COLO829 (cell line): ENCODE data around the gene FGD6.
"Not testable (repeated sequence)": the region's sequence is repeated elsewhere in the genome, so short reads cannot be mapped to it uniquely, and the experiment has no call there.

Experiments used
- DNase-seq: peaks from one replicate; pipeline ENCODE4 v3.0.0; 2012; ENCODE audit warnings: low spot score

The FGD6 gene

DNA sequence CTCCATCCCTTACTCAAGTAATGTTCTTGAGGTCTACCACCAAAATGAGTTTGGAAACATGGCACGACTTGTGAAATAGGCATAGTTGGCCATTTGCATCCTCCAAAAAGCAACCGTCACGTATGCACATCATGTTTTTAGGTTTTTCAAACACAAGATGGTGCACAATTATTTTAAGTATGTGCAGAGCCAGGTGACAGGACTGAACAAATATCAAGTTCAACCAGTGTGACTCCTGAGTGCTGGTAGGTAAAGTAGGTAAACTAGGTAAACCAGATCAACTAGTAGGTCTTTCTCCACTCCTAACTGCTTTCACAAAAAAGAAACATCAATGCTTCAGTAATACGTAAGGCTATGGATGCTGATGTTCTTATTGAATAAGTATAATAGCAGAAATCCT is 39.1 kb downstream of the FGD6 start:
- no peak for DNase-seq

DNA sequence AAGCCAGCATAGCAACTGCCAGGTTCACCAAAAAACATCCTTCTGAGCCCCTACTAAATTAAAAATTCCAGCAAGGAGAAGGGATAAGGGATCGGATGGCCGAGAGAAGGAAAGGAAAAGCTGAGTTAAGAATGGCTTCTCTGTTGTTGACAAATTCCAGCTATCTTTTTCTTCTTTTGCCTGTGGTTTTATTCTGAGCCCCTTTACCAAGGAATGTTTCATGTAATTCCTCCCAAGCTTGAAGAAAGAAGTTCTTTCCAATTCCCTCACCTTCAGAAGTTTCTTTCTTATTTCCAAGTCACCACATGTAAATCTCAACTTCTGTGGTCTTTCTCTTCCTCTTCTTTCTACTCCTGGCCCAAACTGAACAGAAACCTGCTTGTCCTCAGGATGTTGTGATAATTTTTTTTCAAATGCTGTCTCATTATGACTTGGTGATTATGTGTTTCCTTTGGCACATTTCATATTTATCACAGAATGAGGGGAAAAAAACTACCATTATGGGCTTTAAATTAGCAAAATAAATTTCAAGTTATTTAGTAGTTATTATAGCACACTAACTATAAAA is 40.0 kb downstream of the FGD6 start:
- DNase-seq = no peak

DNA sequence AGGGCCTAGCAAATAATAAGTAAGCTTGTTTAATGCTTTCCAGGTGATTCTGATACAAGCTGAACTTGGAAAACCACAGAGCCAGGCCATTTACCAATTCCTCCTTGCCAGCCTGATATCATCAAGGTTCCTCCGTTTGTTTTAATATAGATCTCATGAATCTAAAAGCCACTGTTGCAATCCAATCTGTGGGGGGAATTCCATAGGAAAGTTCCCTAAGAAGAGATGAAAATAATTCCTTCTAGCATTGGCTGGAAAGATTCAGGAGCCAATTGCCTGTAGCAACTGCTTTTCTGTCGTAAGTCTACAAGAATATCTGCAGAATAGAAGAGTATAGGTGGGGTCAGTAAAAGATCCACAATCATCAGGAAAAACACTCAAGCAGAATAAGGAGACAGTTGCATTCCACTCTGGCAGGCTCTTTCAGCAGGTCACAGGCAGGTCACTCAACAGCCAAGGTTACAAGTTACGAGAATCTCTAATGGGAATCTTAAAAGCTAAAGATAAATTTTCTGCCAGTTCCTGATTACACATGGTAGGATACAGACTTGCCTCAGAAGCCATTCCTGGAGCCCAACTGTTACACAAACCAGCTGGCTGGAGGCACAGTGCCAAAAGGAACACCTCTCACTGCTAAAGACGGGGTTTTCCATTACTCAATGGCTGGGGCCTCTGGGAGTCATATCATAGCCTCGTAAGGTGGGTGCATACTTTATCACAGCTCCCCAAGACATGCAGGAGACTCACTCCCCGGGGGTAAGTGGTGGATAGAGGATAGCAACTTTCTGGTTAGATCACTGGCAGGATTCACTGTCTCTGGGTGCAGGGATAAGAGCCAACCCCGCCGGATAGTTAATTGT is 43.6 kb downstream of the FGD6 start:
- DNase-seq = no peak

DNA sequence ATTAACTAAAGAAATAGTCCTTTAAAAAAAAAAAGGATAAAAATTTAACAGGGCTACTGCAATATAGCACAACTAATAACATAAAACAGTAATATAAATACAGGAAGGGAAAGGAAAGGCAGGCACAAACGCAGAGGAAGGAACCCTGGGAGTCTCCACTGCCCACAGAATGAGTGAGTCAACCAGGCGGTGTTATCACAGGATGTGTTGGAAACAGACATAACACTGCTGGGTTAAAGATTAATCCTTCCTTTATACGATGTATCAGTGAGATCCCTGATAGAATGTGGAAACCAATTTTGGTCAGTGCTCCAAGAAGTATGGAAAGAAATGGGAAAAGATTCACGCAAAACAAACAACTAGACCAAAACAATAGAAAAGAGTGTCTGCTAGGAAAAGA is 47.9 kb downstream of the FGD6 start:
- peak; percentile 3 for DNase-seq

DNA sequence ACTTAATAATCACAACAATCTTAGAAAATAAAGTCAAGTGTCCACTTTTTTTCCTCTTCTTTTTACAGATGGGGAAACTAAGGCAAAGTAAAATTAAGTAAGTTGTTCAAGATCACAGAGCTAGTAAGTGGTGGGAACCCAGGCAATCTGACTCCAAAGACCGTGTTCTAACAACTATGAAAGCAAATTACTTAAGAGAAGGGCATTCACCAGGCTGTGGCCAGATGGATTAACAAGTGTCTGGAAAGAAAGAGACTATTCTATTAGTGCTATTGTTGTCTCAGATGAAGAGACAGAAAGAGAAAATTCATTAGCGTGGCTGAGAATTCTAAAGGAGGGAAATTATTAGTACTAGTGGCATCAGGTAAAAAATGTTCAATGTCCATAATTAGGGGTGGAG is 48.5 kb downstream of the FGD6 start:
- DNase-seq = no peak

DNA sequence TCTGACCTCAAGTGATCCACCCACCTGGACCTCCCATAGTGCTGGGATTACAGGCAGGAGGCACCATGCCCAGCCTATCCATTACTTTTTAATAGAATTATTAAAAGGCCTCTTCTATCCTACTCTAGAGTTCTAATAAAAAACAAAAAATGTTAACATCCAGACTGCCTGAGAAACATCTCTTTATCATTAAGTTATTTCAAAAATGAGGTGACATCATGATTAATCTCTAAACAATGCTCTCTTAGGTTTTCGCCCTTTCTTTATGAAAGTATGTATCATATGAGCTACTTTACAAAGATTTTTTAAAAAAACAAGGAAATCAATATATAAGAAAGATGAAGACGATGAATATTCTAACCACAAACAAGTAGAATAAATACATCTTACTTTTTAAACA is 52.6 kb downstream of the FGD6 start:
- no peak for DNase-seq

DNA sequence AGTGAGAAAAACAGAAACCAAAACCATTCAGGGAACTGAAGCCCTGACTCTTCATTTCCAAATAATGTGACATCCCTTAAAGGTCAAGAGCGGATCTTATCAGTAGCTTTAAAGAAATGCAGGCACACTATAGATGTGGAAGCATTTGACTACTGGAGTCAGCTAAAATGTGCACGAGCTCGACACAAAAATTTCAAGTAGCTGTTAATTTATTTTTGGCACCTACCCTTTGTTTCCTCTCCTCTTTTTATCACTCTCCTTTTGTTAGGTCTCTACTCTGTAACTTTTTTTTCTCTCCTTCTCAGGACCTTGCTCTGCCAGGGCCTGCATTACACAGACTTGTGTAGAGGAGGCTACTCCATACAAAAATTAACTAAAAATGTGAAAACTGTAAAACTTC is 58.3 kb downstream of the FGD6 start:
- no peak for DNase-seq

DNA sequence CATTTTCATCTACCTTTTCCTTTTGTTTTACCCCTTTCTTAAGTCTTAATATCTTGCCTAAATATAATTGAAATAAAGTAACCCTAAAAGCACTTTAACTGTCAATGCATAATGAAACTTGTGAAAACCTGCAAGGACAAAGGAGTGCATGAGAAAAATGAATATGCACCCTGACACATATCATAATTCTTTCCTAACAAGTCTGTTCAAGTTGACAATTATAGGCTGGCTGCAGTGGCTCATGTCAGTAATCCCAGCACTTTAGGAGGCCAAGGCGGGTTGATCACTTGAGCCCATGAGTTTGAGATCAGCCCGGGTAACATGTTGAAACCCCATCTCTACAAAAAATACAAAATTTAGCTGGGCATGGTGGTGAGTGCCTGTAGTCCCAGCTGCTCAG is 65.4 kb downstream of the FGD6 start:
- DNase-seq = no peak

DNA sequence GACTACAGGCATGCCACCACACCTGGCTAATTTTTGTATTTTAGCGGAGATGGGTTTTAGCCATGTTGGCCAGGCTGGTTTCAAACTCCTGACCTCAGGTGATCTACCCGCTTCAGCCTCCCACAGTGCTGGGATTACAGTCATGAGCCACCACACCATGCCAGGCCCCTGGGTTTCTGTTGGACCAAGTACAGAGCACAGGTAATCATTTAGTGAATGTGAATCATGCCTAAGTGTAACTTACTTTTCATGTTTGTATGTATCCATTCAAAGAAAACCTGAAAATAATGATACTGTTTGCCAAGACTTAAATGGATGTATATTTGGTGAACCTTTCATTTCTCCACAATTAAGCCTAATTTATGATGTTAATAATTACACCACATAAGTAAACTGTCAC is 65.9 kb downstream of the FGD6 start:
- no peak for DNase-seq

DNA sequence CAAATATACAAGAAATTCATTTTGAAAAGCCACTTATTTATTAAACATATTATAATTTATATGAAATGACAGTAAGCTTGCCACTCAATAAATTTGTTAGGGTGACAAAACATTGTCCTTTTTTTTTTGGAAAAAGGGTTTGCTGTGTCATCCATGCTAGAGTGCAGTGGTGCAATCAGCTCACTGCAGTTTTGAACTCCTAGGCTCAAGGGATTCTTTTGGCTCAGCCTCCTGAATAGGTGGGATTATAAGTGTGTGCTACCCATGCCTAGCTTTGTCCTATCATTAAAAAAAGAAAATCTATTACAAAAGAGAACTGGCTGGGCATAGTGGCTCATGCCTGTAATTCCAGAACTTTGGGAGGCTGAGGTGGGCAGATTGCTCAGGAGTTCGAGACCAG is 66.8 kb downstream of the FGD6 start:
- DNase-seq = no peak

DNA sequence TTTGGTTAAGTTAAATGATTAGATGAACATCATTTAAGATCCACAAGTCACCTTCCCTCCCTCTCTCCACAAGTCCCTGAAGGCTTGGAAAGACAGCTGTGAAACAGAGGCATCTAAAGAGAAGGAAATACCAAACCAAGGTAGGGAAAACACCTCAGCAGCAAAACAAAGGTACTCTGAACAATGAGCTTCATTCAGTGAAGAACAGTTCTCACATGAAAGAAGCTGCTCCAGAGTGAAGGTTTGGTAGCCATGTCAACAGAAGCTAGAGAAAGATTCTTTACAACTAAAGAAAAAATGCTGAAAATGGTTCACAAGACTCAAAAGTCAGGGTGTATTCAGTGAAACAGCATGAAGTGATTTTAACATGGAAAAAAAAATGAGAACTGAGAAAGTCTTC is 69.4 kb downstream of the FGD6 start:
- no peak for DNase-seq

DNA sequence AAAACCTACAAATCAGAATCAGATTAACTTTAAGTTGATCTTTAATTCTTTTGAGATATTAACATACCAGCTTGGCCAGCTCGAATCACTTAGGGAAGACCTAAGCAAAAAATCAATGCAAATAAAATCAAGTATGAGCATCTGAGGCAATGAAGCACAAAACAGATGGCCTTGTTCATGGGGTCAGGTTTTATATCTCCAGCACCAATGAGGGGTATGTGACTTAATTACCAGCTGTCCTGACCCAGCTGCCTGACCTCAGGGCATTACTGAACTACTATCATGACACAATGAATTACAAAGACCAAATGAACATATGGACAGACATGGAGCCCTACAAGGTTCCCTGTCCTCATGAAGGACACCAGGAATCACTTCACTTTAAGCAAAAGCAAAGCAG is 70.5 kb downstream of the FGD6 start:
- DNase-seq = no peak

DNA sequence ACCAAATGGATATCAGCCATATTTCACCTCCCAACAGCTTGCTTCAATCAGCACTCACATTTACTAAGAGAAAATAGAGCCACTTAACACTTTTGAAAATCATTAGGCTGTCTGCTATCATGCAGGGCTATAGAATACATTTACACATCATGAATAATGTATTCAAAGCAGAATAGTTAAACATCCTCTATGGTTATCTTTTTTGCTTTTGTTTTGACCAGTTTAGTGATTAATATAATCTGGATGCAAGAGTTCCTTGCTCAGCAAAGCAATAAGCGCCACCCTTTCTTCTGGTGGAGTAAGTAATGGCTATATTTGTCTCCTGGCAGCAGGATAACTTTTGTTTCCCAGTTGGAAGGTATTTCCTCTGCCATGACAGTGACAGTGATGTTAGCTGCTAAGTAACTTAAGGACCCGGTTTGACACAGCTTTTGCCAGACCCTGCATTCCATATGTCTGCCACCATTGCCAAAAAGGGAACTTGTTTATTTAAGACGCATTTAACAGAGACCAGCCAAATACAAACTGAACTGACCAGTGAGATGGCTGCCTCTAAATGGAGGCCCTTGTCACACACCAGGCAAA is 73.6 kb downstream of the FGD6 start:
- no peak for DNase-seq

DNA sequence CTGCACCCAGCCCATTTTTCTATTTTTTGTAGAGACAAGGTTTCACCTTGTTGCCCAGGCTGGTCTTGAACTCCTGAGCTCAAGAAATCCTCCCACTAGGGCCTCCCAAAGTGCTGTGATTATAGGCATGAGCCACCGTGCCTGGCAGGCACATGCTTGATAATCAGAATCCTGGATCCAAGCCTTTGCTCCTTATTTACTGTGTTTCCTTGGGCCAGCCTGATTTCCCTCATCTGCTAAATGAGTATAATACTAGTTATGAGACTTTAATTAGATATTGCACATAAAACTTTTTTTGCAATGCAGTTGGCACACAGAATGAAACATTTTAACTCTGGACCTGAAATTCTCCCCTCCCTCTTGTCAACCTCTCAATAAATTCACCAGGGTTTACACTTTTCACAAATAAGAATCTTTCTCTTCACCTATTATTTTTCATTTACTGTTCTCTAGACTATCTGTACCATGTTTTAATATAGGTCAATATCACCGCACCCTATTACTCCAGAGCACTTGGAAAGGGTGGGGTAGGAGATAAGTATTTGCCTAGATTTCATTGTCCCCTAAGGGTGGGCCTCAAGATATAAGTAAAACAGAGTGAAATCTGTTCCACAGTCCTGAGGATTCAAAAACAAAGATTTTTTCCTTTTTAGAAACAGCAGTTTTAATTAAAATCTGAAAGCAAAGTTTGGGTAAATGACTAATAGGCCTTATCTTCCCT is 74.7 kb downstream of the FGD6 start:
- DNase-seq = no peak

DNA sequence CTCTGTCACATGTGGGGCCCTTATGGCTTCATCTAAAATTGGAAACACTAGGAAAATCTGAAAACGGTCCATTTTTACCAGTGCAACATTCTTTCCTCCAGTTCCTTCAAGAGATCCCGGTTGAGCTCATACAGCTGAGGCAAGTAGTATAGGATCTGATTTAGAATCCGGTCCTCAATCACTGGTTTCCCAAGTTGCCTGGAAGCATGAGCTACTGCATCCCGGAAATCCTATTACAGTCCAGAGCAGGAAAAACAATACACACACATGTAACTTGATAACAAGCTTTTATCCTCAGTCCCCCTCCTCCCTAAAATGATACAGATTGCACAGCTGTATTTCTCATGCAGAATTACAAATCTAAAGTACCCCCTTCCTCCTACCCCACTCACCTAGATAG is 76.0 kb downstream of the FGD6 start:
- no peak for DNase-seq

DNA sequence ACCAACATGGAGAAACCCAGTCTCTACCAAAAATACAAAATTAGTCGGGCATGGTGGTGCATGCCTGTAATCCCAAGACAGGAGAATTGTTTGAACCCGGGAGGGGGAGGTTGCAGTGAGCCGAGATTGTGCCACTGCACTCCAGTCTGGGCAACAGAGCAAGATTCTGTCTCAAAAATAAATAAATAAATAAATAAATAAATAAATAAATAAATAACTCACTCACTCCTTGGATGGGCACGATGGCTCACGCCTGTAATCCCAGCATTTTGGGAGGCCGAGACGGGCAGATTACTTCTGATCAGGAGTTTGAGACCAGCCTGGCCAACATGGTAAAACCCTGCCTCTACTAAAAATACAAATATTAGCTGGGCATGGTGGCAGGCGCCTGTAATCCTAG is 79.2 kb downstream of the FGD6 start:
- not testable (repeated sequence) for DNase-seq

DNA sequence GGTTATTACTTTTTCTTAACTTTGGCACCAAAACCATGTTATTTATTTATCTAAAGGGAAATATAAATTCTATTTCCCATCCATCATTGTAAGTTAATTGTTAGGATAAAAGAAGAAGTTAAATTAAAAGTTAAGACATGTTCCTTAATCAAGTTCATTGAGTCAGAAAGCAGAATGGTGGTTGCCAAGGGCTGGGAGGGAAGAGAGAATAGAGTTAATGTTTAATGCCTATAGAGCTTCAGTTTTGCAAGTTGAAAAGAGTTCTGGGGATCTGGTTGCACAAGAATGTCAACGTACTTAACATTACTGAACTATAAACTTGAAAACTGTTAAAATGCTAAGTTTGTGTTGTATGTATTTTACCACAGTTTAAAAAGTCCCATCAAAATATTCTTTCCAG is 80.7 kb downstream of the FGD6 start:
- no peak for DNase-seq

DNA sequence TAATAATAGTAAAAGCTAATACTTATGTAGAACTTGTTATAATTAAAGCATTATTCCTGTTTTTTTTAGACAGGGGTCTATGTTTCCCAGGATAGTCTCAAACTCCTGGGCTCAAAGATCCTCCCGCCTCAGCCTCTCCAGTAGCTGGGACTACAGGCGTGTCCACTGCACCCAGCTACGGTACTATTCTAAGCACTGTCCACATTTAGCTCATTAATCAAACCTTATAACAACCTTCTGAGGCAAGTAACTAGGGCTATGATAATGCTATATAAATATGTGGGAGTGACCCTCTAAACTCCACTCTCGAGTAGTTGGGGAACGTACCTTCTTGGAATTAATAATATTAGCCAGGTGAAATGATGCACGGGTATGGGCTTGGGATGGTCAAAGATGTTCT is 83.2 kb downstream of the FGD6 start:
- DNase-seq = no peak

DNA sequence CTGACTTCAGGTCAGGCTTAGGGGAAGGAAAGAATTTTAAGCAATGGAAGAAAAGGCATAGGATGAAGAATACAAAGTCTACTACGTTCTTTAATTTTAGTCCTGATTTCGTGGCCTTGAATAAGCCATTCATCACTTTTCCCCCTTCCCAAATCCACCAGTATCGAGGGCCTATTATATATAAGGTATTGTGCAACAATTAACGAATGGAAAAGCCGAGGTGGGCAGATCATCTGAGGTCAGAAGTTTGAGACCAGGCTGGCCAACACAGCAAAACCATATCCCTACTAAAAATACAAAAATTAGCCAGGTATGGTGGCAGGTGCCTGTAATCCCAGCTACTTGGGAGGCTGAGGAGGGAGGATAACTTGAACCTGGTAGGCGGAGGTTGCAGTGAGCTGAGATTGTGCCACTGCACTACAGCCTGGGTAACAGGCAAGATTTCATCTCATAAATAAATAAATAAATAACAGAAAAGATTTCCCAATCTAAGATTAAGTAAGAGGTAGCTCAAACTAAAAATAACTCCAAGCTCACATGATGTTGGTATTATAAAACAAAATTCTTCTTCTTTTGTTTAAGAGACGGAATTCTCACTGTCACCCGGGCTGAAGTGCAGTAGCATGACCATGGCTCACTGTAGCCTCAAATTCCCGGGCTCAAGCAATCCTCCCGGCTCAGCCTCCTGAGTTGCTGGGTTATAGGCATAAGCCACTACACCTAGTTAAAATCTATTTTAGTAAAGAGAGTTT is 85.5 kb downstream of the FGD6 start:
- no peak for DNase-seq

DNA sequence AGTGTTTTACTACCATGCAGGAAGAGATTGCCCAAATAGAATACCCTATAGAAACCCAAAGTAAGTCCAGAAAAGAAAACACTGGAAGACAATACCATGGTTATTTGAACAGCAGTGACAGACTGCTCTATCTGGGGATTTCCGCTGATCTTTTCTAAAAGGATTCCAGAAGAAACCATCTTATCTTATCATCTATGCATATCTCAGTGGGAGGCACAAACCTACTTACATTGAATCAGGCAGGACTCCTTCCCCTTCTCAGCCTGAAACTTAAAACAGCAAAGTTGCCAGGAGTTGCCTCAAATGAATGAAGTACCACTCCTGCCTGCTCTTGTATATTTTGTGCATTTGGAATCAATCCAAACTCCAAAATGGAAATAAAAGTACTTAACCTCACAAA is 87.2 kb downstream of the FGD6 start:
- no peak for DNase-seq

DNA sequence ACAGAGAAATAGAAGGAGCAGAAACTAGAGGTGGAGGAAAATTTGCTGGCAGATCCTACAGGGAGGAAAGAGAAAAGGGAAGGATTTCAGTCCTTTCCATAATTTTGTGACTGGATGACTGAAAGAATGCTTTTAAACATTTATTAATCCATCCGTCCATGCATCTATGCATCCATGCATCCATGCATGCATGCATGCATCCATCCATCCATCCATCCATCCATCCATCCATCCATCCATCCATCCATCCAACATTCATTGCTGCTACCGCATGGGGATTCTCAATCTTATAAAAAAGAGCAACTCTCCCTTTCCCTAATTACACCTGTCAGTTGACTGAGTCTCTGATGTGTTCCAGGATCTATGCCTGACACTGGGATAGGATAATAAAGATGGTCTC is 88.2 kb downstream of the FGD6 start:
- DNase-seq = no peak

DNA sequence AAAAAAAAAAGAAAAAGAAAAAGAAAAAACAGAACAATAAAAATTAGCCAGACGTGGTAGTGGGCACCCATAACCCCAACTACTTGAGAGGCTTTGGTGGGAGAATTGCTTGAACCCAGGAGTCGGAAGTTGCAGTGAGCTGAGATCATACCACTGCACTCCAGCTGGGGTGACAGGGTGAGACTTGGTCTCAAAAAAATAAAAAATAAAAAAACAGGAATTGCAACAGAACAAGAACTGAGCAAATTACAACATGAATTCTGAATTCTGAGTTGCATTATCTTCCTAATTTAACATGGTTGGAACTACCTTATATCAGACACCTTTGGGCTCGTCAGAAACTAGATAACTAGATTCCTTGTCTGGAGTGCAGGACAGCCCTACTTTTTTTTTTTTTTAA is 90.5 kb downstream of the FGD6 start:
- no peak for DNase-seq
